Cardiac fibroblast (primary cell): ENCODE results near the gene CCDC89.
A peak's percentile ranks its signal among the peaks of the same experiment; 100 is the strongest.

Source experiments
- DNase-seq, 2 donors: peaks; one replicate each; pipeline versions ENCODE4 v3.0.0 to v3.0.0-alpha.2; 2010; ENCODE audit warnings: low read depth in 2 of 2
- H3K4me3 ChIP-seq, 2 donors: replicated peaks in 1 of 2; 1 replicate in 1 of 2; 2 replicates in 1 of 2; pipeline ENCODE4 v1.5.1; 2011; ENCODE audit warnings: low read depth in 2 of 2, low read length in 2 of 2, mild to moderate bottlenecking in 2 of 2, moderate library complexity in 1 of 2
- TF ChIP-seq, protein P1 (sequence below): IDR thresholded peaks from one replicate; pipeline ENCODE4 v1.5.1; 2011; ENCODE audit warnings: low read depth, mild to moderate bottlenecking, low read length, inconsistent platforms

Gene CCDC89

DNA sequence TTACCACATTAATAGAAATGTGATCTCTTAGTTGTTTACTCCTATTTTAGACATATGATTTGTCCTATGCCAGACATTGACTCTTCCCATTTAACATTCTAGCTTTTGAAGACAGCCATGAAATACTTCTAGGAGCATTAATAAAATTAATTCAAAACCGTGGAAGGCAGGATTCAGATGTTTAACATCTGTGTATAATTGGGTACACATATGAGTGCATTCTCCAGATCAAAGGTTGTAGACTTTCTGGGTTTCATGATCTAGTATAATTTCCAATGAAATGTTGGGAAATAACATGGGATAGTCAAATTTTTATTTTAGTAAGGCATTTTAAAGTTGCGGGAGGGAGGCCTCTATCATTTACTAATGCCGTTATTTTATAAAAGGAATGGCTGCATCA, 35.2 kb upstream of the CCDC89 start:
- TF ChIP-seq, protein P1, sequence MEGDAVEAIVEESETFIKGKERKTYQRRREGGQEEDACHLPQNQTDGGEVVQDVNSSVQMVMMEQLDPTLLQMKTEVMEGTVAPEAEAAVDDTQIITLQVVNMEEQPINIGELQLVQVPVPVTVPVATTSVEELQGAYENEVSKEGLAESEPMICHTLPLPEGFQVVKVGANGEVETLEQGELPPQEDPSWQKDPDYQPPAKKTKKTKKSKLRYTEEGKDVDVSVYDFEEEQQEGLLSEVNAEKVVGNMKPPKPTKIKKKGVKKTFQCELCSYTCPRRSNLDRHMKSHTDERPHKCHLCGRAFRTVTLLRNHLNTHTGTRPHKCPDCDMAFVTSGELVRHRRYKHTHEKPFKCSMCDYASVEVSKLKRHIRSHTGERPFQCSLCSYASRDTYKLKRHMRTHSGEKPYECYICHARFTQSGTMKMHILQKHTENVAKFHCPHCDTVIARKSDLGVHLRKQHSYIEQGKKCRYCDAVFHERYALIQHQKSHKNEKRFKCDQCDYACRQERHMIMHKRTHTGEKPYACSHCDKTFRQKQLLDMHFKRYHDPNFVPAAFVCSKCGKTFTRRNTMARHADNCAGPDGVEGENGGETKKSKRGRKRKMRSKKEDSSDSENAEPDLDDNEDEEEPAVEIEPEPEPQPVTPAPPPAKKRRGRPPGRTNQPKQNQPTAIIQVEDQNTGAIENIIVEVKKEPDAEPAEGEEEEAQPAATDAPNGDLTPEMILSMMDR = no peak
- H3K4me3 ChIP-seq = no peak overlapping the region
- DNase-seq = no peak

DNA sequence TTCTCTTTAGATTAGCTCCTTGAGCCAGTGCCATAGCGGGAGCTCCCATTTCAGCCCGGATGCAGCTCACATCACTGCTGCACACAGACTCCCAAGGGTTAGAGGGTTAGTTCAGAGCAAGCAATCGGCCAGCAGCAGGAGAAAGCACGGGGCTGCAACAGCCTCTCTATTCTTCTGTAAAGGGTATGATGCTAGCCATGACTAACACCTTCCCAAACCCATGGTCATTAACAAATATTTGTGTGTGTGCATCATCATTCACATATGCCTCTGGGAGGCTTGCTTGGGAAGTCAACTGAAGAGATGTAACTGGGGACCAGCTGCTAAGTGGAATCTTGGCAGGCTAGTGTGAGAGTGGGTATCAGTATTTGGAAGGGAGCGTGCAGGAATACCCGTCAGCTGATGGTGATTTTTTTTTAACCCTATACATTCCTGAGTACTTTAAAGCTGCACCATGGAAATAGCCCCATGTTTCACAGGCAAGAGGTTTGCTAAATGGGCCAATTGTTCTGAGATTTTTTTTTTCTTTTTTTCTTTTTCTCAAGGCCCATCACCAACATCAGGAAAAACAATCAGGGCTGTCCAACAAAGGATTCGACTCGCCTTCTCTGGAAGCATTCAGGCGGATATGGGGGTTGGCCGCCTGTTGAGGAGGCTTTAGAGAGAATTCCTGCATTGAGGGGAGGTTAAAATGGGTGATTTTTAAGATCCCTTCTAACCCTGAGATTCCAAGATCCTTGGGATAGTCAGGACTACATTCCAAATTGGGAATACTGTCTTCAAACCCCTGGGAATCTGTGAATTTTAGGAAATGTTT, 33.2 kb upstream of the CCDC89 start:
- H3K4me3 ChIP-seq = peak overlapping the region; percentile 16 to 44
- peak; percentile 91 to 99 for DNase-seq

DNA sequence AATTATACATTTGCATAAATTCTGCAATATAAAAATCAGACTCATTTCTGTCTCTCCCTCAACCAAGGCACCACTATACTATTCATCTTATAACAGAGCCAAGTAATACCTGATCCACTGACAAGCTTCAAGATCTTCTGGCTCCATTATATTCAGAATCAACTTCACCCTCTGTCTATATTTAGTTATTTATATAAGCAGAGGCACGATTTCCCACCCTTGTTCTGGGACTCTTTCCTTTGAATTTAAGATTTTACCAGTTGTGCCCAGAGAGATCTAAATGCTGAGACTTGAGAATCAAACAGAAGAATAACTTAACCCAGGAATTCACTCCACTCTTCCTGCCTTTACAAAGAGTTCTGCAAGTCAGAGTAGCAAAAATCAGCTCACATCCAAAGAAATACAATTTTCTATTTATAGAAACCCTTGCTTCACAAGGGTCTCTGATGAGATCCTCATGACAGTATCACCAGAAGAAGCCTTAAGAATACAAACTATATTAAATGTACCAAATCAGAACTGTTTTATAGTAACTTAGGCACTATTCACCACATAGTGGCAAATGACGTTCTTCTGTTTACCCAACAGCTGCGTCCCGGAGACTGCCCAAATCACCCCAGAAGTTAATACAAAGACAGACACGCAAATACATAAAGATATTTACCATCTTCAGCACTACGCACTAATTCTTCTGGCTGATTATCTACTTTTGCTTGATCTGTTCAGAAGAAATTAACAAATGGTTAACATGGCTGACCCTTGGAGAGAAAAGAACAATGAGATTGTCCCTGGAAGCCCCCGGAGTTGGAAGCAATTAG, 32.3 kb upstream of the CCDC89 start:
- peak overlapping the region; percentile 16 to 44 for H3K4me3 ChIP-seq
- TF ChIP-seq, protein P1 = no peak
- DNase-seq = peak in 1 of 2 donors; percentile 49

More for the DNA sequence above, 33.2 kb upstream of the CCDC89 start:
- TF ChIP-seq, protein P1 = no peak

DNA sequence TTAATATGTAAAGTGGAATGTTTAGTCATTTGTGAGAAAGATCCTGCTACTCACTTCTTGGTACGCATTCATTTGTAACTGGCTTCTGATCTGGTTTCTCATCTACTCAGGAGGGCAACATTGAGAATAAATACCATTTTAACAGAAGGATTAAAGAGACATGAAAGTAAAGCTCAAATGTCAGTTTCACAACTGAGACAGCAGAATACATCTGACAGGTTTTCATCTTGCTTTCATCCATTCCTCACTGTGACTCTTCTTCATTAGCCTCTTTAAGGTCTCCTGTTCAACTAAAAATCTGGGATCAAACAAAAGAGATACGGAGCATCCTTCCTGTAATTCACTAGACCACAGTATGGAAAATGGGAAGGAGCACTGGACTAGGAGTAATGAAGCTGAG, 31.4 kb upstream of the CCDC89 start:
- TF ChIP-seq, protein P1 = no peak
- H3K4me3 ChIP-seq = no peak overlapping the region
- DNase-seq = no peak

DNA sequence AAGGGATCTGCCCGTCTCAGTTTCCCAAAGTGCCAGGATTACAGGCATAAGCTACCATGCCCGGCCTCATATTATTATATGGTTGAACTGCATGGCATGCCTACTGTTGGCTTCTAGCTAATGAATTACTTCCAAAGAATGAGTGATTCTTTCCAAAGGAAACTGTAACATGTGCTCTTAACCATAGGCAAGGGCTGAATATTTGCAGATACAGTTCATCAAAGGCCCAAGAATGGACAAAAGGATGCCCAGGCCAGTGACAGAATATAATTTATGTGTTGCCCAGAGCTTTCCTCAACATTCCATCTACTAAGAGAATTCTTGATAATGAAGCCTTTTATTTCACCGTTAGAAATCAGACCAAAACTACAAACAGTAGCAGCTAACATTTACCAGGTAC, 27.0 kb upstream of the CCDC89 start:
- DNase-seq = no peak
- TF ChIP-seq, protein P1 = no peak
- no peak overlapping the region for H3K4me3 ChIP-seq

DNA sequence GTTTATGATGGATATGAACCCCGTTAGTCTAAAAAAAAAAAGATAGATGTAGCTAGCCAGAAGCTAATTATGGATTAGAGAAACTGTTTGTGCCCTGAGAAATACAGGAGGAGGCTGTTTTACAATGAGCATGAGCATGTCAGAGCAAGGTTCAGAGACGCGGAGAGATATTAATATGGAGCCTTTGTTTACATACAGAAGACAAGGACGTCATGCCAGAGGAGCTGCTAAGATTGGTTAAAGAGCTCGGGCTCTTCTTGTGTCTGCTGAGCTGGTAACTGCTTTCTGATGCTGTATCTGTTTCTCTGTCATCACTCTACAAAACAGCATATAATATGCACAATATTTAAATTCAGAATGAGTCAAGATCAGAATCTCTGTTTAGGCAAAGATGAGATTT, 24.9 kb upstream of the CCDC89 start:
- DNase-seq = no peak
- H3K4me3 ChIP-seq = no peak overlapping the region
- TF ChIP-seq, protein P1 = no peak
